ENCODE results near the gene HDAC4.

Gene HDAC4

GRCh38 chr2:239033801-239034560 is 366.8 kb downstream of the HDAC4 start:
- no peak for DNase-seq (ENCODE audit: low read depth in 2 of 2)

- DNase-seq (ENCODE audit: low read depth in 2 of 2): no peak
Observed at GRCh38 chr2:239029958-239030357, 370.9 kb downstream of the HDAC4 start.

GRCh38 chr2:239028253-239028619 is 372.6 kb downstream of the HDAC4 start:
- DNase-seq (ENCODE audit: low read depth in 2 of 2): no peak

- DNase-seq (ENCODE audit: low read depth in 2 of 2): no peak
Observed at GRCh38 chr2:239027391-239028252, 373.2 kb downstream of the HDAC4 start.

- DNase-seq (ENCODE audit: low read depth in 2 of 2): no peak
Observed at GRCh38 chr2:239026711-239027361, 374.0 kb downstream of the HDAC4 start.

- DNase-seq (ENCODE audit: low read depth in 2 of 2): no peak
Observed at GRCh38 chr2:239025951-239026461, 374.8 kb downstream of the HDAC4 start.

- peak; percentile 34 to 38 for DNase-seq (ENCODE audit: low read depth in 2 of 2)
Observed at GRCh38 chr2:239025096-239025801, 375.6 kb downstream of the HDAC4 start.

GRCh38 chr2:239024226-239024625 is 376.6 kb downstream of the HDAC4 start:
- DNase-seq (ENCODE audit: low read depth in 2 of 2): no peak

GRCh38 chr2:239022437-239023260 is 378.2 kb downstream of the HDAC4 start:
- DNase-seq (ENCODE audit: low read depth in 2 of 2): no peak

GRCh38 chr2:239021651-239022436 is 379.0 kb downstream of the HDAC4 start:
- DNase-seq (ENCODE audit: low read depth in 2 of 2): no peak

GRCh38 chr2:239021224-239021623 is 379.6 kb downstream of the HDAC4 start:
- no peak for DNase-seq (ENCODE audit: low read depth in 2 of 2)

- DNase-seq (ENCODE audit: low read depth in 2 of 2): no peak
Observed at GRCh38 chr2:239020541-239021041, 380.2 kb downstream of the HDAC4 start.

- no peak for DNase-seq (ENCODE audit: low read depth in 2 of 2)
Observed at GRCh38 chr2:239019183-239019581, 381.6 kb downstream of the HDAC4 start.

- no peak for DNase-seq (ENCODE audit: low read depth in 2 of 2)
Observed at GRCh38 chr2:239018271-239019182, 382.3 kb downstream of the HDAC4 start.

- DNase-seq (ENCODE audit: low read depth in 2 of 2): no peak
Observed at GRCh38 chr2:239017491-239018098, 383.2 kb downstream of the HDAC4 start.

- no peak for DNase-seq (ENCODE audit: low read depth in 2 of 2)
Observed at GRCh38 chr2:239015901-239016675, 384.7 kb downstream of the HDAC4 start.

GRCh38 chr2:239015218-239015900 is 385.5 kb downstream of the HDAC4 start:
- no peak for DNase-seq (ENCODE audit: low read depth in 2 of 2)

Data from fibroblast of skin of left quadriceps (primary cell).